HG02840 (cell line): ENCODE data around the gene XCL1.
"Not testable (repeated sequence)": the region's sequence is repeated elsewhere in the genome, so short reads cannot be mapped to it uniquely, and the experiment has no call there.

ENCODE experiments used
- ATAC-seq: cut with Tn5 transposase; IDR thresholded peaks from one replicate; pipeline ENCODE4 v1.9.1; 2021; ENCODE audit warnings: mild to moderate bottlenecking, moderate library complexity, moderate number of reproducible peaks; ENCODE audit not compliant: unreplicated experiment, low FRiP score

Gene XCL1

GRCh38 chr1:168576245-168576688, at the start of gene XCL1:
TSS of gene XCL1 (plus strand) at chr1:168576605. CDS start at chr1:168576638, 33 bp downstream.
- ATAC-seq = not testable (repeated sequence)

GRCh38 chr1:168529518-168529917, 46.9 kb upstream of the XCL1 start:
- no peak for ATAC-seq

- ATAC-seq = no peak
Measured at GRCh38 chr1:168531615-168532345, 44.6 kb upstream of the XCL1 start.

GRCh38 chr1:168535536-168535935, 40.9 kb upstream of the XCL1 start:
- ATAC-seq = peak; percentile 51

- not testable (repeated sequence) for ATAC-seq
Measured at GRCh38 chr1:168540798-168541197, 35.6 kb upstream of the XCL1 start.

- not testable (repeated sequence) for ATAC-seq
Measured at GRCh38 chr1:168542978-168543377, 33.4 kb upstream of the XCL1 start.

- not testable (repeated sequence) for ATAC-seq
Measured at GRCh38 chr1:168543840-168544498, 32.4 kb upstream of the XCL1 start, which contains the start of gene XCL2. TSS of gene XCL2 (minus strand) at chr1:168543997. CDS start at chr1:168543964, 33 bp downstream.

- ATAC-seq = not testable (repeated sequence)
Measured at GRCh38 chr1:168545678-168546552, 30.5 kb upstream of the XCL1 start.

- not testable (repeated sequence) for ATAC-seq
Measured at GRCh38 chr1:168546553-168546895, 29.9 kb upstream of the XCL1 start.

GRCh38 chr1:168550971-168551370, 25.4 kb upstream of the XCL1 start:
- no peak for ATAC-seq

- ATAC-seq = no peak
Measured at GRCh38 chr1:168551688-168552087, 24.7 kb upstream of the XCL1 start.

GRCh38 chr1:168552961-168553360, 23.4 kb upstream of the XCL1 start:
- no peak for ATAC-seq

GRCh38 chr1:168553680-168554553, 22.5 kb upstream of the XCL1 start:
- ATAC-seq = no peak

GRCh38 chr1:168554603-168555483, 21.6 kb upstream of the XCL1 start:
- ATAC-seq = no peak

- ATAC-seq = no peak
Measured at GRCh38 chr1:168555508-168556046, 20.8 kb upstream of the XCL1 start.

GRCh38 chr1:168556647-168557046, 19.8 kb upstream of the XCL1 start:
- no peak for ATAC-seq

- no peak for ATAC-seq
Measured at GRCh38 chr1:168560370-168560769, 16.0 kb upstream of the XCL1 start.

GRCh38 chr1:168561989-168562388, 14.4 kb upstream of the XCL1 start:
- ATAC-seq = no peak

- ATAC-seq = no peak
Measured at GRCh38 chr1:168565825-168566224, 10.6 kb upstream of the XCL1 start.
